Activated CD4-positive, alpha-beta T cell treated with anti-CD3 and anti-CD28 coated beads, Interleukin-2, amount 10 ng/mL, durations not matched to agents 24 days and 14 days (primary cell): Measurements from ENCODE around the gene MSH2. TPM values are rescaled to one million over a fixed set of nuclear protein-coding genes. Genes with fewer than 3 reads are reported as not detected.
"Not testable (repeated sequence)": the region's sequence is repeated elsewhere in the genome, so short reads cannot be mapped to it uniquely, and the experiment has no call there.

Experiments
- DNase-seq: peaks from one replicate; pipeline ENCODE4 v3.0.0; 2022
- H3K27ac Mint-ChIP-seq: one replicate; pipeline ENCODE4 v1.8.0; 2022; ENCODE audit warnings: mild to moderate bottlenecking, mixed read lengths
- H3K27me3 Mint-ChIP-seq: one replicate; pipeline ENCODE4 v1.8.0; 2022; ENCODE audit warnings: mixed read lengths
- H3K36me3 Mint-ChIP-seq: one replicate; pipeline ENCODE4 v1.8.0; 2022; ENCODE audit warnings: low read depth, mild to moderate bottlenecking, mixed read lengths
- H3K4me1 Mint-ChIP-seq: one replicate; pipeline ENCODE4 v1.8.0; 2021; ENCODE audit warnings: mixed read lengths
- H3K4me3 Mint-ChIP-seq: one replicate; pipeline ENCODE4 v1.8.0; 2022; ENCODE audit warnings: mild to moderate bottlenecking, moderate library complexity, mixed read lengths
- H3K9me3 Mint-ChIP-seq: one replicate; pipeline ENCODE4 v1.8.0; 2021; ENCODE audit warnings: mixed read lengths
- intact Hi-C: fragments of 100-400 bp; cut with micrococcal nuclease; formaldehyde crosslinking; loops from one replicate; pipeline ENCODE4 v1.15.1; 2023
- total RNA-seq: library from RNA; stranded (reverse); gene quantifications from 2 replicates; pipeline ENCODE4 v1.2.3, GENCODE V29; 2022

MSH2 gene
- total RNA-seq, 1 donor from 2014 or later: 79.7 TPM

GRCh38 chr2:47388888-47389287, 14.1 kb upstream of the MSH2 start:
- Mint-ChIP-seq H3K9me3 (no peaks in the 10 kb centered on the region), H3K4me3 (no peak overlapping the region), H3K27ac (no peak overlapping the region), H3K27me3 (peaks cover 19% of the 10 kb centered on the region), H3K4me1 (no peaks in the 10 kb centered on the region), H3K36me3 (no peaks in the 10 kb centered on the region)
- intact Hi-C loops: loop anchor here (1.0 kb wide), 1 partner anchor 54 kb away; no protein-coding TSS in a partner anchor
- no peak for DNase-seq

GRCh38 chr2:47389692-47390091, 13.3 kb upstream of the MSH2 start:
- intact Hi-C loops: no loop called here
- Mint-ChIP-seq H3K36me3 (no peaks in the 10 kb centered on the region), H3K4me1 (no peaks in the 10 kb centered on the region), H3K9me3 (no peaks in the 10 kb centered on the region), H3K27ac (peak overlapping the region; percentile 30), H3K27me3 (peaks cover 19% of the 10 kb centered on the region), H3K4me3 (no peak overlapping the region)
- no peak for DNase-seq

- Mint-ChIP-seq H3K4me3 (peak overlapping the region; percentile 97), H3K36me3 (peaks cover 24% of the 10 kb centered on the region), H3K9me3 (no peaks in the 10 kb centered on the region), H3K27me3 (no peaks in the 10 kb centered on the region), H3K27ac (peak overlapping the region; percentile 96), H3K4me1 (peaks cover 24% of the 10 kb centered on the region)
- DNase-seq: no peak
- intact Hi-C loops: loop anchor here (2.0 to 5.0 kb wide), 4 partner anchors 381 to 505 kb away; partner anchors contain the start of genes FBXO11, MCFD2 and MSH6
Observed at GRCh38 chr2:47401789-47402554, 984 bp upstream of the MSH2 start.

GRCh38 chr2:47402555-47402804, 476 bp upstream of the MSH2 start:
- peak overlapping the region; percentile 96 for H3K27ac Mint-ChIP-seq
- H3K27me3 Mint-ChIP-seq: no peaks in the 10 kb centered on the region
- peaks cover 3% of the 10 kb centered on the region for H3K9me3 Mint-ChIP-seq
- peak overlapping the region; percentile 97 for H3K4me3 Mint-ChIP-seq
- intact Hi-C loops: loop anchor here (2.0 to 5.0 kb wide), 4 partner anchors 380 to 504 kb away; partner anchors contain the start of genes FBXO11, MCFD2 and MSH6
- H3K4me1 Mint-ChIP-seq: peaks cover 28% of the 10 kb centered on the region
- DNase-seq: no peak
- H3K36me3 Mint-ChIP-seq: peaks cover 28% of the 10 kb centered on the region

- intact Hi-C loops: loop anchor here (2.0 to 5.0 kb wide), 4 partner anchors 379 to 503 kb away; partner anchors contain the start of genes FBXO11, MCFD2 and MSH6
- H3K27ac Mint-ChIP-seq: peak overlapping the region; percentile 96
- H3K36me3 Mint-ChIP-seq: peaks cover 37% of the 10 kb centered on the region
- no peak for DNase-seq
- peaks cover 3% of the 10 kb centered on the region for H3K9me3 Mint-ChIP-seq
- no peaks in the 10 kb centered on the region for H3K27me3 Mint-ChIP-seq
- H3K4me1 Mint-ChIP-seq: peaks cover 31% of the 10 kb centered on the region
- peak overlapping the region; percentile 97 for H3K4me3 Mint-ChIP-seq
Observed at GRCh38 chr2:47403609-47404193, 745 bp downstream of the MSH2 start.

GRCh38 chr2:47404356-47404755, 1.4 kb downstream of the MSH2 start:
- peak overlapping the region; percentile 96 for H3K27ac Mint-ChIP-seq
- H3K9me3 Mint-ChIP-seq: peaks cover 3% of the 10 kb centered on the region
- peaks cover 31% of the 10 kb centered on the region for H3K4me1 Mint-ChIP-seq
- H3K4me3 Mint-ChIP-seq: peak overlapping the region; percentile 97
- H3K27me3 Mint-ChIP-seq: no peaks in the 10 kb centered on the region
- no peak for DNase-seq
- H3K36me3 Mint-ChIP-seq: peaks cover 38% of the 10 kb centered on the region
- intact Hi-C loops: loop anchor here (5.0 kb wide), 1 partner anchor 487 kb away; the partner anchor contains the start of gene MCFD2

GRCh38 chr2:47405757-47406156, 2.8 kb downstream of the MSH2 start:
- intact Hi-C loops: no loop called here
- Mint-ChIP-seq H3K27me3 (no peaks in the 10 kb centered on the region), H3K36me3 (peaks cover 43% of the 10 kb centered on the region), H3K4me1 (peaks cover 31% of the 10 kb centered on the region), H3K4me3 (peak overlapping the region; percentile 37), H3K9me3 (peaks cover 3% of the 10 kb centered on the region), H3K27ac (no peak overlapping the region)
- no peak for DNase-seq

GRCh38 chr2:47406649-47407330, 3.8 kb downstream of the MSH2 start:
- H3K27ac Mint-ChIP-seq, DNase-seq, H3K27me3 Mint-ChIP-seq, intact Hi-C loops, H3K4me3 Mint-ChIP-seq, H3K9me3 Mint-ChIP-seq: not testable (repeated sequence)
- peaks cover 31% of the 10 kb centered on the region for H3K4me1 Mint-ChIP-seq
- peaks cover 47% of the 10 kb centered on the region for H3K36me3 Mint-ChIP-seq

GRCh38 chr2:47407976-47408375, 5.0 kb downstream of the MSH2 start:
- DNase-seq, intact Hi-C loops, H3K27me3 Mint-ChIP-seq, H3K4me3 Mint-ChIP-seq, H3K9me3 Mint-ChIP-seq, H3K27ac Mint-ChIP-seq: not testable (repeated sequence)
- H3K4me1 Mint-ChIP-seq: peaks cover 24% of the 10 kb centered on the region
- peaks cover 50% of the 10 kb centered on the region for H3K36me3 Mint-ChIP-seq

- H3K9me3 Mint-ChIP-seq: no peaks in the 10 kb centered on the region
- intact Hi-C loops: no loop called here
- no peaks in the 10 kb centered on the region for H3K4me1 Mint-ChIP-seq
- H3K27me3 Mint-ChIP-seq: no peaks in the 10 kb centered on the region
- peaks cover 42% of the 10 kb centered on the region for H3K36me3 Mint-ChIP-seq
- no peak overlapping the region for H3K4me3 Mint-ChIP-seq
- no peak overlapping the region for H3K27ac Mint-ChIP-seq
- no peak for DNase-seq
Observed at GRCh38 chr2:47414682-47415458, 11.9 kb downstream of the MSH2 start.

- intact Hi-C loops: no loop called here
- Mint-ChIP-seq H3K27ac (peak overlapping the region; percentile 10), H3K4me1 (no peaks in the 10 kb centered on the region), H3K9me3 (no peaks in the 10 kb centered on the region), H3K27me3 (no peaks in the 10 kb centered on the region), H3K36me3 (peaks cover 43% of the 10 kb centered on the region), H3K4me3 (no peak overlapping the region)
- DNase-seq: no peak
Observed at GRCh38 chr2:47420214-47420613, 17.3 kb downstream of the MSH2 start.

GRCh38 chr2:47420683-47421082, 17.7 kb downstream of the MSH2 start:
- intact Hi-C loops, H3K4me3 Mint-ChIP-seq, DNase-seq, H3K27me3 Mint-ChIP-seq, H3K4me1 Mint-ChIP-seq, H3K9me3 Mint-ChIP-seq: not testable (repeated sequence)
- Mint-ChIP-seq H3K27ac (peak overlapping the region; percentile 10), H3K36me3 (peaks cover 43% of the 10 kb centered on the region)

GRCh38 chr2:47422016-47422415, 19.1 kb downstream of the MSH2 start:
- Mint-ChIP-seq H3K27ac (no peak overlapping the region), H3K4me3 (no peak overlapping the region), H3K9me3 (no peaks in the 10 kb centered on the region), H3K36me3 (peaks cover 39% of the 10 kb centered on the region), H3K4me1 (no peaks in the 10 kb centered on the region), H3K27me3 (no peaks in the 10 kb centered on the region)
- DNase-seq: no peak
- intact Hi-C loops: no loop called here
